Fibroblast of pulmonary artery (primary cell): ENCODE measurements around the gene EPN3.

Experiments used
- DNase-seq: peaks from one replicate; pipeline ENCODE4 v3.0.0-alpha.2; 2010; ENCODE audit warnings: low read depth
- H3K4me3 ChIP-seq: replicated peaks from 2 replicates; pipeline ENCODE4 v1.5.1; 2011; ENCODE audit warnings: low read depth, mild to moderate bottlenecking, control low read depth, low read length, moderate library complexity
- CTCF ChIP-seq: IDR thresholded peaks from 2 replicates; pipeline ENCODE4 v1.5.1; 2011; ENCODE audit warnings: mild to moderate bottlenecking, control low read depth, low read length, inconsistent platforms; ENCODE audit errors: missing control alignments

EPN3 gene

GRCh38 chr17:50533720-50534148 is 1.2 kb downstream of the EPN3 start:
- TF ChIP-seq CTCF, result no peak
- H3K4me3 ChIP-seq, result no peak overlapping the region
- peak; percentile 64 for DNase-seq

- no peak overlapping the region for H3K4me3 ChIP-seq
- TF ChIP-seq CTCF, result peak; percentile 25
- DNase-seq, result peak; percentile 13
Observed at GRCh38 chr17:50534222-50534978, 1.9 kb downstream of the EPN3 start.

GRCh38 chr17:50534979-50535326 is 2.4 kb downstream of the EPN3 start:
- TF ChIP-seq CTCF, result no peak
- no peak overlapping the region for H3K4me3 ChIP-seq
- no peak for DNase-seq

GRCh38 chr17:50535407-50535806 is 2.9 kb downstream of the EPN3 start:
- no peak for TF ChIP-seq CTCF
- H3K4me3 ChIP-seq, result no peak overlapping the region
- DNase-seq, result no peak

DNA sequence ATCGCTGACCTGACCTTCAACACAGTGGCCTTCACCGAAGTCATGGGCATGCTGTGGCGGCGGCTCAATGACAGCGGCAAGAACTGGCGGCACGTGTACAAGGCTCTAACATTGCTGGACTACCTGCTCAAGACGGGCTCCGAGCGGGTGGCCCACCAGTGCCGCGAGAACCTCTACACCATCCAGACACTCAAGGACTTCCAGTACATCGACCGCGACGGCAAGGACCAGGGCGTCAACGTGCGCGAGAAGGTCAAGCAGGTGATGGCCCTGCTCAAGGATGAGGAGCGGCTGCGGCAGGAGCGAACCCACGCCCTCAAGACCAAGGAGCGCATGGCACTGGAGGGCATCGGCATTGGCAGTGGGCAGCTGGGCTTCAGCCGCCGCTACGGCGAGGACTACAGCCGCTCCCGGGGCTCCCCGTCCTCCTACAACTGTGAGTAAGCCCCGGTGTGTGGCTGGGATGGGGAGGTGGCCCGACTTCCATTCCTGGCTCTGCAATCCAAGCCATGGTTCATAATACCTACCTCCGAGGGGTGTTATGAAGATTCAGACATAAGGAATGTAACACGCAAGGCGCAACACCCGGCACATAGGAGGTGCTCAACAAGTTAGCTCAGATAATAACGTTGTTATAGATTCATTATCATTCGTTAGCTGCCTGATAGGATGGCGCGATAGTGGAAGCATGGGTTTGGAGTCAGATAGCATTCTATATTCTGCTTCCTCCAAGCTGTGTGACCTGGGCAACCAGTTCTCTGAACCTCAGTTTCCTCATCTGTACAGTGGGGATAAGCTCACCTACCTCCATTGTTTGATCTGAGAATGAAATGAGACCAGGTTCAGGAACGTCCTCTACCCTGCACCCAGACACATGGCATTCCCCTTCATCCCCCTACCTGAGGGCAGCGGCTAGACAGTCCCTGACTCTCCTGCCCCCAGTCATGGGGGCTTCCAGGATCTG is 4.4 kb downstream of the EPN3 start:
- no peak for TF ChIP-seq CTCF
- H3K4me3 ChIP-seq, result no peak overlapping the region
- no peak for DNase-seq

- no peak overlapping the region for H3K4me3 ChIP-seq
- TF ChIP-seq CTCF, result no peak
- no peak for DNase-seq
Observed at GRCh38 chr17:50537721-50538548, 5.4 kb downstream of the EPN3 start.
